ENCODE measurements around the gene LITAF.
"Not testable (repeated sequence)": the region's sequence is repeated elsewhere in the genome, so short reads cannot be mapped to it uniquely, and the experiment has no call there.

LITAF gene

DNA sequence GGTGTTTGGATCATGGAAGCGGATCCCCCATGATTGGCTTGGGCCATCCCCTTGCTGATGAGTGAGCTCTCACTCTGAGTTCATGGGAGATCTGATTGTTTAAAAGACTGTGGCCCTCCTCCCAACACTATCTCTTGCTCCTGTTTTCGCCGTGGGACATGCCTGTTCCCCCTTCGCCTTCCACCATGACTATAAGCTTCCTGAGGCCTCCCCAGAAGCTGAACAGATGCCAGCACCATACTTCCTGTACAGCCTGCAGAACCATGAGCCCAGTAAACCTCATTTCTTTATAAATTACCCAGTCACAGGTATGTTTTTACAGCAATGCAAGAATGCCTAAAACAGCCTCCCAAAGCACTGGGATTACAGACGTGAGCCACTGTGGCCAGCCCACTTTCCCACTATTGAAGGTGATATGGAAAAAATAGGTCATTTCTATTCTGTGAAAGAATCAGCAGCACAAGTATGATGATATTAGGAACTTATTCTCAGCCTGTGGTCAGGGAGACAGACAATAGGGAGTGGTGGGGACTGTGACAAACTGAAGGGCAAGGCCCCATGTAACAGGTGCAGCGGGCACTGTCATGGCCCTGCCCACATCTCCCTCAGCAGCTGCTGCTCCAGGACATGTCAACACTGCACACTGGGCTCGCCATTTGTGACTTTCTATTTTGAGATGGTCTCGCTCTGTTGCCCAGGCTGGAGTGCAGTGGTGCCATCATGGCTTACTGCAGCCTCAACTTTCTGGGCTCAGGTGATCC is 33.7 kb upstream of the LITAF start:
- DNase-seq (ENCODE audit: low spot score), result no peak

DNA sequence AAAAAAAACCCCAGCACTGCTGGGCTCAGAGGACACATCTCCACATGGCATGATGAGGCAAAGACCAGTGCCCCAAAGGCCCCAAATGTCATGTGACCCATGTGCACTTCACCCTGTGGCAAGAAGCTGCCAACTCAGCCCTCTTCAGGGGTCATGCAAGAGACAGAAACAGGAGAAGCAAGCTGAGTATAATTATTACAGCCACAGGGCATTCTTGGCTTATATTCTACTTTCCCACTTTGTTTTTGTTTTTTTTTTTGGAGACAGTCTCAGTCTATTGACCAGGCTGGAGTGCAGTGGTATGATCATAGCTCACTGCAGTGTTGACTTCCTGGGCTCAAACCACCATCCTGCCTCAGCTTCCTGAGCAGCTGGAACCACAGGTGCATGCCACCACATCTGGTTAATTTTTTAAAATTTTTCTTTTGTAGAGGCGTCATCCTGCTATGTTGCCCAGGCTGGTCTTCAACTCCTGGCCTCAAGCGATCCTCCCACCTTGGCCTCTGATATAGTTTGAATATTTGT is 32.7 kb upstream of the LITAF start:
- no peak for DNase-seq (ENCODE audit: low spot score)

DNA sequence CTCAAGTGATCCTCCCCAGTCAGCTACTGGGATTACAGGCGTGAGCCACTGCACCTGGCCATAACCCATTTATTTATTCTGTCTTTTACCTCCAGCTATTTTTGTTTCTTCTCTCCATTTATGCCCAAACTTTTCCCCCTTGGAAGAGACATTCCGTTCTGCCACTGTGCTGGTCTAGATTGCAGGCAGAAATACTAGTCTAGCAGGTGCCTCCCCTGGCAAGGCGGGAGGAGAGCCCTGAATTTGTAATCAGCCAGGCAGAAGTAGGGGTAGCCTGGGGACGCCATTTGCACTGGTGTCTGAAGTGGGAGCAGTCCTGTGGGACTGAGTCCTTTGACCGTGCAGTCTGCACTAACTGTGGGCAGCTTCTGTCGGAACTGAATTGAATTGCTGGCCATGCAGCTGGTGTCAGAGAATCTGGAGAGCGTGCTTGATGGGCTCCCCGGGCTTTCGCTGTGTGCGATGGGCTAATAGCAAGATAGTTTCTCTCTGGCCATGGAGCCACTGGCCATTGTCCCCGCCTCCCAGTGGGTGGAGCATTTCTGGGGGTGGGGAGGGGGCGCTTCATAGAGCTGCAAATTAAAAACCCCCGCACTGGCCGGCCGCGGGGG is 31.5 kb upstream of the LITAF start:
- DNase-seq (ENCODE audit: low spot score), result no peak

DNA sequence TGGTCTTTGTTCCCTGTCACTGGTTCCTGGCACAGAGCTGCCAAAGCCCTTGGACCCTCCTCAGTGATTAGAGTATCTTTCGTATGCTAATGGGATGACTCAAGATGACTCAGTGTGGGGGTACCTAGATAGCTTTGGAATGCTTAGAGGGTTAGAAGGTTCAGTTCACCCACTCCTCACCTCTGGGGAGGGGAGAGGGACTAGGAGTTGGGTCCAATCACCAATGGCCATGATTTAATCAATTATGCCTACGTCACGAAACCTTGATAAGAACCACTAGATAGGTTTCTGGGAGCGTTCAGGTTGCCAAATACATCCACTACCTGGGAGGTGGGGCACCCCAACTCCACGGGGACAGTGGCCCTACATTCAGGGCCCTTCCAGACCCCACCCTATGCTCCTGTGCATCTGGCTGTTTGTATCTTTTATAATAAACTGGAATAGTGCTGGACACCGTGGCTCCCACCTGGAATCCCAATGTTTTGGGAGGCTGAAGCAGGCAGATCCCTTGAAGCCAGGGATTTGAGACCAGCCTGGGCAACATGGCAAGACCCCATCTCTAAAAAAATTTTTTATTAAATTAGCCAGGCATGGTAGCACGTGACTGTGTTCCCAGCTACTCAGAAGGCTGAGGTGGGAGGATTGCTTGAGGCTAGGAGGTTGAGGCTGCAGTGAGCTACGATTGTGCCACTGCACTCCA is 29.2 kb upstream of the LITAF start:
- no peak for DNase-seq (ENCODE audit: low spot score)

DNA sequence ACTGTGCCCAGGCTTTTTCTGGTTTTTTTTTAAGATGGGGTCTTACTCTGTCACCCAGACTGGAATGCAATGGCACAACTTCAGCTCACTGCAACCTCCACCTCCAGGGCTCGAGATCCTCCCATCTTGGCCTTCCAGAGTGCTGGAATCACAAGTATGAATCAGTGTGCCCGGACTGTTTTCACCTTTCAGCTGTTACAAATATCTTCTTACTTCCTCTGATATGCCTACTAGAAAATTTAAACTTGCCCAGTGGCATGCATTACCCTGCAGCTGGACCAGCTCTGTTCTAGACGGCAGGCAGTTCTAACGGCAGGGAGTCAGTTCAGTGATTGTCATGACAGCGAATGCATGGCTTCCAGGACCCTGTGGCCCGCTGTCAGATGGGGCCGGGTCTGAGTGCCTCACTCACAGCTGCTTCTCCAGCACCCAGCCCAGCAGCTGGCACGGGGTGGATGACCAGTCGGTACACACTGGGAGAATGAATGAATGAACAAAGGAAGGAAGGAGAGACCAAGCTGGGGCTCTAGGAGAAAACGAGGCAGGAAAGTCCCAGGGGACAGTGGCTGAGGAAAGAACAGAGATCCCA is 28.0 kb upstream of the LITAF start:
- no peak for DNase-seq (ENCODE audit: low spot score)

DNA sequence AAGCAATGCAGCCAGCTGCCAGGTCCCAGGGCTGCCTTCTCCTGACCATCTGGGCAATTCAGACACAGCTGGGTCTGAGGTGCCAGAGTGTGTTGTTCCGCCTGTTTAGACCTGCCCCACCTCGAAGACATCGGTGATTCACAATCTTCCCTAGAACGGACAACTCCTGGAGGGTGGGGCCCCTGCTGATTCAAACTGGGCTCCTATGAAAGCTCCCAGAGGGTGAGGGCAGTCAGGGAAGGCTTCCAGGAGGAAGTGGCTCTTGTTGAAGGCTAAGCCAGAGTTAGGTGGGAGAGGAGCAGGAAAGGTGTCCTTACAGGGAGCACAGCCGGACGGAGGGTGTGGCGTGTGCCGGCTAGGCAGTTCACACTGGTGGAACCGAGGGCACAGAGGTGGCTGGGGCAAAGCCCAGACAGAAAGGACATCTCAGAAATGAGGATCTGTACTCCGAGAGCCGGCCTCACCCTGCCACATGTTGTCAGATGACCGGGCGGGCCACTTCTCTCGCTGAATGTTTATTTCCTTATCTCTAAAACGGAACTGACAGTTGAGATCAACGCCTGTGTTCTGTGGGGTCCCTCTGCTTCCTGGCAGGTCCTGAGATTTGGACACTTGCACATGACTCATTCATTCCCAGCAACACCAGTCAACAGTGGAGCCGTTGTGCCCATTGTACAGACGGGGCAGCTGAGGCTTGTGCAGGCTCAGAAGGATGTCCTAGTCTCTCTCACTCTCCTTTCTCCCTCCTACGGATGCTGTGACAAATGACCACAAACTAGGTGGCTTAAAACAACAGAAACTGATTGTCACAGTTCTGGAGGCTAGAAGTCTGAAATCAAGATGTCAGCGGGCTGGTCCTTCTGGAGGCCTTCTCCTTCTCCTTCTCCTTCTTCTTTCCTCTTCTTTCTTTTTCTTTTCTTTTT is 26.9 kb upstream of the LITAF start:
- no peak for DNase-seq (ENCODE audit: low spot score)

DNA sequence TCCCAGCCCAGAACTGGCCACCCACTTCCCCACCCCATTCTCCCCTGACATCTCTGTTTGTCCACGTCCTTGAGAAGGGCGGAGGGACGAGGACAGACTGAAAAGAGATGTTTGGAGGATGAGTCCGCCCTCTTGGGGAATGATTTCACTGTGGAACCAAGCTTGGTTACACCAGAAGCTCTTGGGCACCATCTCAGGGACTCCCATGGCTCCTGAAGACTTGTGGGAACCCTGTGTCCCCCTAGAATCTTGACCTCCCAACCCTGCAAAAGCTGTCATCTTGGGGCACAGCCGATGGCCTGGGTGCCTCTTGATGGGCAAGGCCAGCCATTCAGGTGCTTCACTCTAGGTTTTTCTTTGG is 25.9 kb upstream of the LITAF start:
- no peak for DNase-seq (ENCODE audit: low spot score)

DNA sequence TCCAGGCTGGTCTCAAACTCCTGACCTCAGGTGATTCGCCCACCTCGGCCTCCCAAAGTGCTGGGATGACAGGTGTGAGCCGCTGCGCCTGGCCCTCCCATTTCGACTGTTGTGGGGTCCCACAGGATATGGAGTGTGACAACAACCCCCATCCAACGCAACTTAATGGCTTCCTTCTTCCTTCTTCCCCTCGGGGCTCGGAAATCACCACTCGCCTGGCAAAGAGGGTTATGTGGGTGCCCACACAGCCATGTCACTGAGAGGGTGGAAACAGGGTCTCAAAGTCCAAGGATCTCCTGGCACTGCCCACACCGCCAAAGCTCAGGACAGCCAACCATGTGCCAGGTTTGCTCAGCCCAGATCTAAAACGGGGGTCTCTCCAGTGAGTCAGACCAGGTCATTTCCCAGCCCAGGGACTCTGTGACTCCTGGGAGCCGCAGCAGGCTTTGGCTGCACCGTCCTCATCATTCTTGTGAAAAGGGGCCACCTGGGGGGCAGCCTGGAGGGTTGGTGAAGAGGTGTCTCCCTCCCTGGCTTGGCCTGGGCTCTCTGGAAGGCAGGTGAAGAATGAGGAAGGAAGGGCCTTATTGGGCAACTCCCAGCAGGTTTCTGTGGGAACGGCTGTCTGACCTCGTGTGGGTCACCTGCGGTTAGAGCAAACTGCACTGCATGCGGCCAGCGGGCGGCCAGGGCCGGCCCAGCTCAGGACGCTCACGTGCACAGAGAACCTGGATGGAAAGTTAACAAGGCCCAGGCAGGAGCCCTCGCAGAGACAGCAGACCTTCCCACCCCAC is 25.3 kb upstream of the LITAF start:
- no peak for DNase-seq (ENCODE audit: low spot score)

DNA sequence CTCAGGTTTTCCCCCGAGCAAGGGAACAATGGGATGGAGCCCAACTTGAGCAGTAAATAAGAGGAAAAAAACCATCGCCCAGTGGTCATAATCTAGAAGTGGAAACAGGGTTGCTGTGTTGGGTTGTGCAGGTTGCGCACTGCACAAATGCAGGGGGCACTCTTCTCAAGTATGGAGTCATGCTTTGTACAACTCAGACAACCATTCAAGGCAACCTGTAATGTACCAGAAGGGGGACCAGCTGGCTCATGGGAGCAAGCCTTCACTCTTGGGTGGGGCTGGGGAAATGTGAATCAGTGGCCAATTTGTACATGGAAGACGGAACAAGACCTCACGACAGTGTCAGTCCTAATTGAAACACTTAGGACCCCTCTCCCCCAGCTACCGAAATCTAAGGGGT is 23.9 kb upstream of the LITAF start:
- no peak for DNase-seq (ENCODE audit: low spot score)

DNA sequence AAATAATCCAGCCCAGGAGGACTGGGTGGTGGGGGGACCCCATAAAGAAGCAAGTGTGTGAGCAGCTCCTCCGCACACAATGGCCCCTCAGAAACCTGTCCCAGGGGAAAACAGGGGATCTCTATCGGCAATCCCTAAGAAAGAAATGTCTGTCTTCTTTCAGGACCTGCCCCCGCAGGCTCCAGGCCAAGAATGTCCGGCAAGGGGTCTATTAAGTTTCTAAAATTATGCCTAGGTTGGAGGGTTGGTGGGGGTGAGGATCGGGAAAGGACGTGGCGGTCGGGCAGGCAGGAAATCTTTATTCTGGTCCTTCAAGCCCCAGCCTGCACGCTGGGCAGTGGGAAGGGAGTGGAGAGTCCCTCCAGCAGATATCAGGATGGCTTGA is 23.4 kb upstream of the LITAF start:
- no peak for DNase-seq (ENCODE audit: low spot score)

DNA sequence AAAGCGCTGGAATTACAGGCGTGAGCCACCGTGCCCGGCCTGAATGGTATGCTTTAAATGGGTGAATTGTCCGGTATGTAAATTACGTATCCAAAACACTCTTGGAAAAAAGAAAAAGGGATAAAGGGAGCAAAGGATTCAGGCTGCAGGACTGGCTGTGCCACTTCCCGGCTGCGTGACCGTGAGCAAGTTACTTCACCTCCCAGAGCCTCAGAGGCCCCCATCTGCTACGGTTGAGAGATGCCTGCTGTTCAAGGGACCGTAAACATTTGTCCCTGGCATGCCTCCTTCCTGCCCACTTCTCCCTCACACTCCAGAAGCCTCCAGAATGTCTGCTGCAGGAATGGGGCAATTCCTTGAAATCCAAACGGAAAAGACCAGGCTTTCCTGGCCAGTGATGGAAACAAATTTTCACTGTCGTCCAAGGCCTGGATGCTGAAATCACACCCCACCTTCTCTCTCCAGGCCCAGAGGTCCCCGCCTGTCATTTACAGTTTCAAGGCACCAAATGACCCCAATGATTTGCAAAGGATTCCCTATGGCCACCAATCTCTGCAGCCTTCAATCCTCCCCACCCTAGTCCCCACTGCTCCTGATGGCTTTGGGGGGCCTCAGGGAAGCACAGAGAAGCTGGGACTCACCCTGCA is 22.9 kb upstream of the LITAF start:
- DNase-seq (ENCODE audit: low spot score), result no peak

DNA sequence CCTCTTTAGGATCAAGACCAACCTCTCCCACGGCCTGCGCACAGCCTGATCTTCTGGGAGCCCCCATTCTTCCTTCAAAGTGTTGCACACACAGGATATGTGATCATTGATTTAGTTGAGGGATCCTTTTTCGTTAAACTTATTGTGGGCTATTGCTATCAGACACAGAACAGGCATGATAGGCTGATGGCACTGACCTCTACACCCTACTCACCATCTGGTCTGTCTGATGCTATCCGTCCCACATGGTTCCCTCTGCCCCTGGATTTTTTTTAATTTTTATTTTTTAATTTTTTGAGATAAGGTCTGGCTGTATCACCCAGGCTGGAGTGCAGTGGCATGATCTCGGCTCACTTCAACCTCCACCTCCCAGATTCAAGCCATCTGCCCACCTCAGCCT is 19.2 kb upstream of the LITAF start:
- DNase-seq (ENCODE audit: low spot score), result no peak

DNA sequence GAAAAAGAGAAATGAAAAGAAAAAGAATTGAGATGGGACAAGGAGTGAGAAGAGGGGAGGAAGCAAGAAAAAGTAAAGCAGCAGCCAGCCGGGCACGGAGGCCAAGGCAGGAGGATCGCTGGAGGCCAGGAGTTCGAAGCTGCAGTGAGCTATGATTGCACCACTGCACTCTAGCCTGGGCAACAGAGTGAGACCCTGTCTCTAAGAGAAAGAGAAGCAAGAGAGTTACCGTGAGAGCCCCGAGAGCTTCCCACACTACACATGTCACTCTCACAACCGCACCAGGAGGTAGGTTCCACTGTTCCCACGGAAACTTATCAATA is 18.8 kb upstream of the LITAF start:
- DNase-seq (ENCODE audit: low spot score), result no peak

DNA sequence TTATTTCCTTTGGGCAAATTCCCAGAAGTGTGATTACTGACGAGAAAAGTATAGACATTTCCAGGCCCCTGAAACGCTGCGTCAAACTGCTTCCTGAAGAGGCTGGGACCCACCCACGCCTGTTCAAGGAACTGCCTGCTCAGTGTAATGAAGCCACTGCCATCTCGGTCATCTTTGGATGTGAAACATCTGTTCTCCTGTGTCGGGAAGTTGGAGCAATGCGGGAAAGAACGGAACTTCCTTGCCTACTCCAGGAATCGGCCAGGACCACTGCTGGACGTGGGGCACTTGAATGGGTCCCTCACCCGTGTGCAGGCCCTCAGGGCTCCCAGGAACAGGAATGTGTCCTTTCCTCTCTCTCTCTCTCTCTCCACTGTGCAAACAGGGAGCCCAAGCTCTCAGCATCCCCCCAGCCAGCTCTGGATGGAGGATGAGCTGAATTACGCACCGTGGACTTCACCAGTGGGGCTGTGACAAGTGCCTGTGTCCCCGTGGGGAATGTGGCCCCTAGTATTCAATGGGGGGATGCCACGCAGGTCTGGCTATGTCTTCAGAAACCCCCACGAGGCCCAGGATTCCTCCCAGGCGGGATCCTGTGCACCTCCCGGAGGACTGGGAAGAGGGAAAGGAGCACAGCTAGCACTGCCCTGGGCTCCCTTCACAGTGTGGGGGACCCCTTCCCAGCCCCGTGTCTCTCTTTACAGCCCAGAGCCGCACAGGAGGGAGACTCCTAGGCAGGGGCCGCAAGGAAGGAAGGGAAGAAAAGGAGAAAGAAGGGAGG is 18.3 kb upstream of the LITAF start:
- no peak for DNase-seq (ENCODE audit: low spot score)

DNA sequence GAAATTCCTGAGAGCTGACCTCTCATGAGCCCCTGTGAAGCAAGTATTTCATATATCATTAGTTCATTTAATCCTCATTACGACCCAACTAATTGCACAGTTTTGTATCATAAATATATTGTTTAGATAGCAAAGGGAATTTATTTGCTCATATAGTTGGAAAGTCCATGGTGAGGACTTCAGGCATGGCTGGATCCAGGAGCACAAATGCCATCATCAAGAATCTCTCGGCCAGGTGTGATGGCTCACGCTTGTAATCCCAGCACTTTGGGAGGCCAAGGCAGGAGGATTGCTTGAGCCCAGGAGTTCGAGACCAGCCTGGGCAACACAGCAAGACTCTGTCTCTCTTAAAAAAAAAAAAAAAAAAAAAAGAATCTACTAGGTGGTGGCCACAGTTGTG is 17.6 kb upstream of the LITAF start:
- DNase-seq (ENCODE audit: low spot score), result not testable (repeated sequence)

DNA sequence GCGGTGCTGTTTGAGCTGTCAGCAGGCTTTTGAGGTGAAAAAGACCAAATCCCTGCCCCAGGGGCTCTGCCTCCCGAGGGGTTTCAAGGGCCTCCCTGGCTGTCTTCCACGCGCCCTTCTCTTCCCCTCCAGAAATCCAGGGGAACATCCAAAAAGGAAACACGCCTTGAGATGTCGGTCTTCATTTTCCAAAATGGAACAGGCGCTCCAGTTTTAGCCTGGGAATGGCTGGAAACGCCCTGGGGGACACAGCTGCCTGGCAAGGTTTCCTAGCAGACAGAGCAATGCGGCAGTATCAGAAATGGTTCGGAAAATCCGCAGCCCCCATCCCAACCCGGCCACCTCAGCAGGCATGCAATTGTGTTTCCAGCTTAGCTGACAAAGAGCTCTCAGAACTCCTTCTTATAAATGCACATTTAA is 16.6 kb upstream of the LITAF start:
- DNase-seq (ENCODE audit: low spot score), result no peak

DNA sequence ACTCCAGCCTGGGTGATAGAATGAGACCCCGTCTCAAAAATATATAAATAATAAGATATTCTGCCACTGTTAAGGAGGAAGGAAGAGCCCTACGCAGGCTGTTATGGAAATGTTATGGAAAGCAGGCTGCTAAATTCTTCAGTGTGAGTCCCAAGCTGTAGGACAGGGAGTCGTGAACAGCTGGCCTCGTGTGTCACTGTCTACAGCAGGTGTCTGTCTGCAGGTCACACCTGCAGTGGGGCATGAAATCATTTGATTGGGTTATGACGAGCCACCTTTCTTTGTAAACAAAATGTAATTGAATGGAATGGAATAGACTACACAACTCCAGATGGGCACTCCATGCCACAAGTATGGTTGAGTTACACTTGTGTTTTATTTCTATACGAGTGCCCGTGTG is 15.6 kb upstream of the LITAF start:
- DNase-seq (ENCODE audit: low spot score), result no peak

DNA sequence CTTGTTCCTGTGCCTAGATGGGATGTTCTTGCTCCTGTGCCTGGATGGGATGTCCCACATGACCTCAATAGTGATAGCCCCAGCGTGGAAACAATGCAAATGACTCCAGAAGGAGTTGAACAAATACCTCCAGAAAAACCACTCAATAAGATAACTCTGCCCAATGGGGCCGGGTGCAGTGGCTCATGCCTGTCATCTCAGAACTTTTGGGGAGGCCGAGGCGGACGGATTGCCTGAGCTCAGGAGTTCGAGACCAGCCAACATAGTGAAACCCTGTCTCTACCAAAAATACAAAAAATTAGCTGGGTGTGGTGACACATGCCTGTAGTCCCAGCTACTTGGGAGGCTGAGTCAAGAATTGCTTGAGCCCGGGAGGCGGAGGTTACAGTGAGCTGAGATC is 15.2 kb upstream of the LITAF start:
- no peak for DNase-seq (ENCODE audit: low spot score)

DNA sequence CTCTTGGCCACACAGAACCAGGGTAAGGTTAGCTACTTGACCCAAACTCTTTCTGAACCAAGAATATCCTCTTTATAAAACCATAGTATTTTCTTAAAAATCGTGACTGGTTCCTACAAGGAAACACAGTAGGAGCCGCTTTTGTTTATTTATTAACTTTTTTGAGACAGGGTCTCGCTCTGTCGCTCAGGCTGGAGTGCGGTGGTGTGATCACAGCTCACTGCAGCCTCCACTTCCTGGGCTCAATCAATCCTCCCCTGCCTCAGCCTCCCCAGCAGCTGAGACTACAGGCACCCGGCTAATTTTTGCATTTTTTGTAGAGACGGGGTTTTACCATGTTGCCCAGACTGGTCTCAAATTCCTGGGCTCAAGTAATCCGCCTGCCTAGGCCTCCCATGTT is 14.7 kb upstream of the LITAF start:
- DNase-seq (ENCODE audit: low spot score), result no peak

DNA sequence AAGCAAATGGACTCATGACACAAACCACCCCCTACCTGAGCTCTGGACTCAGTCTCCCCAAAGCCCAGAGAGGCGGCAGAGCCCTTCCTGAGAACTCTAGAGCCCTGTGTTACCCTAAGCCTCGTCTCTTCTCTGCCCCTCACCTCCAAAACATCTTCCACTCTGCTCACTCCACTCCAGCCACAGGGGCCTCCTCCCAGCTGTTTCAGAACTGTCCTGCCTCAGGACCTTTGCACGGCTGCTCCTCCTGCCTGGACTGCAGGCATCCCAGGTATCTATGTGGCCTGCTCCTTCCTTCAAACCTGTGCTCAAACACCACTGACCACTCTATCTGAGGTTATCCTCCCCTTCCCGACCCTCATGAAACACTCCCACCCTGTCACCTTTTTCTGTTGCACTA is 12.9 kb upstream of the LITAF start:
- DNase-seq (ENCODE audit: low spot score), result no peak
